ENCODE measurements around the gene CDK15. TPM values are rescaled to one million over a fixed set of nuclear protein-coding genes. Genes with fewer than 3 reads are reported as not detected.

The CDK15 gene
- total RNA-seq, 1 experiment from 2014 or later, result not detected

GRCh38 chr2:201786471-201786870 lies 19.9 kb upstream of the CDK15 start (continued):
- TF ChIP-seq ATF3 (CRISPR knock-in tag; conservative IDR thresholded peaks at IDR 0.05) (no peak), ZNF263 (CRISPR knock-in tag; IDR thresholded peaks at IDR 0.05; ENCODE audit: low read depth) (no peak)

GRCh38 chr2:201788371-201788770 lies 18.0 kb upstream of the CDK15 start:
- Mint-ChIP-seq H3K27me3 (ENCODE audit: low read depth) (no peaks in the 10 kb centered on the region; the same call in 1 of the 2 replicates), H3K9me3 (no peaks in the 10 kb centered on the region), H3K27ac (no peak overlapping the region), H3K4me1 (no peaks in the 10 kb centered on the region), H3K4me3 (no peak overlapping the region), H3K36me3 (no peaks in the 10 kb centered on the region)
- ChIA-PET CTCF (no interaction called here), POLR2A (no interaction called here)
- DNase-seq (ENCODE audit: low spot score) (no peak), ATAC-seq (no peak)
- TF ChIP-seq AR (CRISPR knock-in tag; IDR thresholded peaks at IDR 0.05), result no peak
- TF ChIP-seq NFYB (CRISPR knock-in tag; conservative IDR thresholded peaks at IDR 0.05; ENCODE audit: low read depth), result no peak
- TF ChIP-seq ATF3 (CRISPR knock-in tag; conservative IDR thresholded peaks at IDR 0.05), result no peak
- TF ChIP-seq TP53 (CRISPR knock-in tag; IDR thresholded peaks at IDR 0.05), result no peak
- no peak for TF ChIP-seq ZNF416 (CRISPR knock-in tag; IDR thresholded peaks at IDR 0.05)
- no peak for TF ChIP-seq FOXK1 (CRISPR knock-in tag; IDR thresholded peaks at IDR 0.05)
- TF ChIP-seq SOX15 (CRISPR knock-in tag; IDR thresholded peaks at IDR 0.05), result no peak
- no peak for TF ChIP-seq JUN (CRISPR knock-in tag; IDR thresholded peaks at IDR 0.05)

- DNase-seq (ENCODE audit: low spot score), result no peak
- H3K9me3 Mint-ChIP-seq, result no peaks in the 10 kb centered on the region
- TF ChIP-seq NR2C2 (CRISPR knock-in tag; IDR thresholded peaks at IDR 0.05), result no peak
- no peak for TF ChIP-seq ZBTB43 (CRISPR knock-in tag; IDR thresholded peaks at IDR 0.05)
- TF ChIP-seq ETV6 (CRISPR knock-in tag; IDR thresholded peaks at IDR 0.05), result no peak
- TF ChIP-seq CREM (CRISPR knock-in tag; IDR thresholded peaks at IDR 0.05), result no peak
- no peak for TF ChIP-seq E2F5 (CRISPR knock-in tag; IDR thresholded peaks at IDR 0.05)
- TF ChIP-seq PRDM15 (CRISPR knock-in tag; IDR thresholded peaks at IDR 0.05), result no peak
- no peak for TF ChIP-seq CDX4 (CRISPR knock-in tag; IDR thresholded peaks at IDR 0.05; ENCODE audit: borderline replicate concordance)
- TF ChIP-seq JUN (CRISPR knock-in tag; IDR thresholded peaks at IDR 0.05), result no peak
- no peak for TF ChIP-seq RELA (CRISPR knock-in tag; IDR thresholded peaks at IDR 0.05; ENCODE audit: borderline replicate concordance)
- TF ChIP-seq ZNF423 (CRISPR knock-in tag; IDR thresholded peaks at IDR 0.05), result no peak
- no peak for TF ChIP-seq PRRX2 (CRISPR knock-in tag; IDR thresholded peaks at IDR 0.05)
- no peak for TF ChIP-seq MAX (CRISPR knock-in tag; IDR thresholded peaks at IDR 0.05)
- no peak for TF ChIP-seq ZNF425 (CRISPR knock-in tag; conservative IDR thresholded peaks at IDR 0.05)
- TF ChIP-seq ZNF263 (CRISPR knock-in tag; IDR thresholded peaks at IDR 0.05; ENCODE audit: low read depth), result no peak
These were observed 16.9 kb upstream of the CDK15 start for GRCh38 chr2:201789395-201789794.

More at GRCh38 chr2:201789395-201789794, 16.9 kb upstream of the CDK15 start:
- Mint-ChIP-seq H3K4me1 (no peaks in the 10 kb centered on the region), H3K36me3 (no peaks in the 10 kb centered on the region), H3K4me3 (no peak overlapping the region), H3K27me3 (ENCODE audit: low read depth) (no peaks in the 10 kb centered on the region; the same call in 1 of the 2 replicates), H3K27ac (no peak overlapping the region)
- ChIA-PET POLR2A (no interaction called here), CTCF (no interaction called here)
- ATAC-seq, result no peak

All from WTC11 (cell line).